Cardiac ventricle fibroblast (primary cell): ENCODE measurements around the gene ZNF236. TPM values are rescaled to one million over a fixed set of nuclear protein-coding genes. Genes with fewer than 3 reads are reported as not detected.

Experiments
- total RNA-seq: library from RNA; depleted of rRNA; stranded (reverse); fragments of >200 nt; gene quantifications from 2 replicates; pipeline ENCODE4 v1.2.3, GENCODE V29; 2015

Gene ZNF236
- total RNA-seq, result 6.7 and 10.2 TPM in 2 replicates

GRCh38 chr18:76822506-76823160 lies at the start of gene ZNF236:
TSS of gene ZNF236 (plus strand) at chr18:76822557. CDS start at chr18:76822608, 51 bp downstream.

